RCC 7860 (cell line): ENCODE measurements around the gene ARHGAP32.
"Not testable (repeated sequence)": the region's sequence is repeated elsewhere in the genome, so short reads cannot be mapped to it uniquely, and the experiment has no call there.

Experiments used
- DNase-seq: peaks from one replicate; pipeline ENCODE4 v3.0.0-alpha.2; 2015; ENCODE audit warnings: low spot score
- FAIRE-seq: peaks from 2 replicates; lab custom pipeline; 2012; peaks lifted over from hg19 to GRCh38; lab: Jason Lieb, UNC

ARHGAP32 gene

DNA sequence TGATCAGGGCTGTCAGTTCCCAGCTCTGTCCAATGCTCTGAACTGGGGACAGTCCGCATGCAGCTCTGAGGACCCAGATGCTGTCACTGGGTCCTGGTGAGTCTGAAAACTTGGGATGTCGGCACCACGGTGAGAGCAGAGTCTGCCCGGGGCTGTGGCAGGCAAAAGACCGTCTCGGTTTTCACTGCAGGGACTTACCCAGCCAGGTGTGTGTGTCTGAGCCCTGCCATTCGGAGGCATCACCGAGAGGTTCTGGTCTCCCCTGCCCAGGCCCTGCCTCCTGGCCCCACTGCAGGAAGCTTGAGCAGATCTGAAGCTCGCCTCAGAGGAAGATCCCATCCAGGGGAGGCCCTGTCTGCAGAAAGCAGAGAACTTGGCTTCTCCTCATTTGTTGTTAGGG lies 254.6 kb downstream of the ARHGAP32 start:
- no peak for DNase-seq
- FAIRE-seq = no peak

DNA sequence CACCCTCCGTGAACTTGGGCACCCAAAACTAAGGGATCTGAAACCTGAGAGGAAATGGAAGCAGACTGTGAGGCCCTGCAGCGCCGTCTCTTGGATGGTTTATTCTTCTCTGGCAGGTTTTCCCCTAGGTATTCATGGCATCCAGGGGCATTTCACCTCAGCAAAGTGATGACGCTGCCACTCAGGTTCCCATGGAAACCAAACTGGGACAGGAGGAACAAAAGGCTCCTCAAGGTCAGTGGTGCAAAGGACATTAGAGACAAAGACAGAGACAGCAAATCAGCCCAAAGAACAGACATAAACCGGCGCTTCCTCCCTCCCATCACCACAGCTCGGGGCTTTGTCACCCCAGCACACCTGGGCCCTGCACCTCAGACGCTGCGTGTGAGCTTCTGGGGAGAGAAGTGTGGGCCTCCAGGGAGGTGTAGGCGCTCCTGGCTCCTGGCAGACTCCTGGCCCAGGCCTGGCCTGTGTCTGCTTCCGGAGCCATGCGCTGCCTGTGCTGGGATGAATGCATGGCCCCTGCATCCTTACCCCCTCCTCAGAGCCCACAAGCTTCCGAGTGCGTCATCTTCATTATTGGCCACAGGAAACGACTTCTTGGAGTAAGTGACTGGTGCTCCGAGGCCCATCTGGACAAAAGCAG lies 255.4 kb downstream of the ARHGAP32 start:
- DNase-seq = no peak
- FAIRE-seq = no peak

DNA sequence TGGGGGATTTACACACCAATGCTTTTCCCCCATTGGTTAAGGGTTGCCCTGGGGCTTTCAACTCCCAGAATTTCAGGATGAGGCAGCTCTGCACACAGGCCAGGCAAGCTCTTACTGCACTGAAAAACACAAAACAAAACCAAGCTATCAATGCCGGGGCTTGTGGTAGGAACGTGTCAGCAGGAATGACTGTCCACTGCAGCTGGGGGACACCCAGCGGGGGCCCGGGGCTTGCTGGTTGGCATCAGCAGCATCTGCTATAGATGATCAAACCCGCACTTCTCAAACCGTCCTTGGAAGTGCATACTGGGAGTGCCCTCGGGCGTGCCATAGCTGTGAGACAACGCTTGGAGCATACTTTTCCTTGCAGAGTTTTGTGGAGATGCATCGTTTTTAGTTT lies 257.2 kb downstream of the ARHGAP32 start:
- no peak for FAIRE-seq

DNA sequence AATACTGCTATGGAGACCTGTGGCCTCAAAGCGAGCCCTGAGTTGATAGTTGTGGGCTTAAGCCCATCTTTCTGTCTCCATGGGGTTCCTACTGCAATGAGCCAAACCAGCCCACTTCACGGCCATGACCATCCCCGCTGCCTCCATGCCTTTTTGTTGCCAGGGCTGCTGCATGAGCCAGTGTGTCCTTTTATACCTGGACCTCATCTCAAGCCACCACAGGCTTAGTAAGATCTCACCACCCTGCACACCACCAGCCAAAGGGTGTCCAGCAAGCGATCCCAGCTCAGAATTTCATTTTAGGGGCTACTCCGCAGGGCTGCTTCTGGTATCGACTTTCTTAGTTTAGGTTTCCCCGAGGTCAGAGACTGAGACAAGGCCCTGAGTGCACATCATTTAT lies 257.8 kb downstream of the ARHGAP32 start:
- FAIRE-seq = no peak
- no peak for DNase-seq

More for the DNA sequence above, 257.2 kb downstream of the ARHGAP32 start:
- no peak for DNase-seq

DNA sequence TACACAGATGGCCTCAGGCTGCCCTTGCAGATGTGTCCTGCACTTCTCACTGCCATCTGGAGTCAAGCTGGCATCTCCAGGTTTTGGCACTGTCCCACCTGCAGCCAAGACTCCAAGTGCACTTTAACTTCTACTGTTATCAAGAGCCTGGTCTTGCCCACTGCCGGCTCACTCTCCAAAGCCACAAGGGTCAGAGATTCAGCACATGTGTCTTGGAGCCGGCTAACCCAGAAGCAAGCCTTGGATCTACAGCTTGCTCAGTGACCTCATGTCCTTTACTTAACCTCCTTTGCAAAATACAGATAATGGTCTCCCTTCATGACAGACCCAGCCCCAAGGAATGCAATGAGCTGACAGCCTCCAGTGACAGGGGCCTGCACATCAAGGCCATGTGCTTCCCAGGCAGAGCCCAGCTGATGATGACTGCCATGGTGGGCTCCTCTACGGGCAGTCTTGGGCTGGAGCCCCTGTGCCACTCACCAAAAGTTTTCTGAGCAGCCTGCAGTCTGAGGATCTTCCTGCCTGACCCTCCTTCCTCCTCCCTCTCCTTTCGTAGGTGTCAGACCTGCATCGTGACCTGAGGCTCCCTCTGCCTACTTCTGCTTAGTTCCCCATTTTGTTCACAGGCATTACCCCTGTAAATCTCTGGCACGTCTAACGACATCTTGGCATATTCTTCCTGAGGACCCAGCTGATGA lies 258.5 kb downstream of the ARHGAP32 start:
- DNase-seq (no peak), FAIRE-seq (no peak)

DNA sequence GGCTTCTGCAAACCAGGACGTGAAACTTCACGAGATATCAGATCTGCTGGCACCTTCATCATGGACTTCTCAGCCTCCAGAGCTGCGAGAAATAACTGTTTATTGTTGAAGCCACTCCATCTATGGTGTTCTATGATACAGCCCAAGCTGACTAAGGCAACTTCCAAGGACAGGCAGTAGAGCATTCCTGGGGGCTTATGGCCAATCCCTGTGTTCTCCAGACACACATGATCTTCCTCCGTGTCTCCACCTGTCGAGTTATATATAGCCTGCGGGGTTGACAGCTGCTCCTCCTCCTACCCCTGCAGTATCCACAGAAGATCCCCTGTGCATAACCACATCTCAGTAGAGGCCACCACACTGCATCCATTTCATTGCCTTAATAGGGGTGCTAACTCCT lies 260.5 kb downstream of the ARHGAP32 start:
- no peak for FAIRE-seq
- no peak for DNase-seq

DNA sequence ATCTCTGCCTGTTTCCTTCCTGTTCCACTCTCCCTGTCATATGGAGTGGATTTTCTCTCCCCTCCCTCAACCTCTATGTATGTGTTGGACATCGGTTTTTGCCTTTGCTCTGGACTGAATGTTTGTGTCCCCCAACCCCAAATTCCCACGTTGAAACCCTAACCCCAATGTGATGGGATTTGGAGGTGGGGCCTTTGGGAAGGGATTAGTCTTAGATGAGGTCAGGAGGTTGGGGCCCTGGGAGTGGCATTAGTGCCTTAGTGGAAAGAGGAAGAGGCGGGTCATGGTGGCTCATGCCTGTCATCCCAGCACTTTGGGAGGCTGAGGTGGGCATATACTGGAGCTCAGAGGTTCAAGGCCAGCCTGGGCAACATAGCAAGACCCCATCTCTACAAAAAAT lies 261.1 kb downstream of the ARHGAP32 start:
- FAIRE-seq (no peak), DNase-seq (no peak)

DNA sequence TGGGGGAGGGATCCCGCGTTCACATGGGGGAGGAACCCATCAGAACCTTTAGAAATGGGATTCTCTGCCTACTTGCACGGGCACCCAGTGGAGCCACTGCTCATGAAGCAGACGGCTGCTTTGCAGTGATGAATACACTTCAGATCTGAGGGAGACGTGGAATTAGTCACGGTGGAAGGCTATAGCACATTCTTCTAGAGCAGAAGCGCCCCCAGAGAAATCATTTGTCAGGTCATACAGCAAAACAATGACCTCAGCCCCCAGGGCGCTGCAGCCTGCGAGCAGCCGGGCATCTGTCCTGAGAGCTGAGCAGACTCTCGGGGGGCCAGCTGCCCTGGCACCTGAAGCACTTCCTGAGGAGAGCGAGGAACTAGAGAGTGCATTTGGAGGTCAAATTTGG lies 262.1 kb downstream of the ARHGAP32 start:
- FAIRE-seq (no peak), DNase-seq (no peak)

DNA sequence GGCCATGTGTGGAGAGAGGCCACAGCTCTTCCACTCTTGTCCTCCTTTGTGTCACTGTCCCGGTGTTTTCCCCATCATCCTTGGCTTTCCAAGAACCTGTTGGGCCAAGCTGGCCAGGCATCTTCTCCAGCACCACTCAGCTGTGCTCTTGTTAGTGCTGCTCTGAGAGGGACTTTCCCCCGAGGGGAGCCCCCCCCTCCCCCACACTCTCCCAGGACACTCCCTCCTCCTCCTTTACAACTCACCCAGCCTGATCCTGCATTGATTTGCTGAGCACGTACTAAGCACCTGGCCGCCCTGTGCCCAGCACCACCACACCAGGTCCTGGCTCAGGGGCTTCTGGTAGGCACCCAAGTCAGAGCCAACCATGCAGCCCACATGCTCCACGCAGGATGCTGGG lies 262.7 kb downstream of the ARHGAP32 start:
- FAIRE-seq (no peak), DNase-seq (no peak)

DNA sequence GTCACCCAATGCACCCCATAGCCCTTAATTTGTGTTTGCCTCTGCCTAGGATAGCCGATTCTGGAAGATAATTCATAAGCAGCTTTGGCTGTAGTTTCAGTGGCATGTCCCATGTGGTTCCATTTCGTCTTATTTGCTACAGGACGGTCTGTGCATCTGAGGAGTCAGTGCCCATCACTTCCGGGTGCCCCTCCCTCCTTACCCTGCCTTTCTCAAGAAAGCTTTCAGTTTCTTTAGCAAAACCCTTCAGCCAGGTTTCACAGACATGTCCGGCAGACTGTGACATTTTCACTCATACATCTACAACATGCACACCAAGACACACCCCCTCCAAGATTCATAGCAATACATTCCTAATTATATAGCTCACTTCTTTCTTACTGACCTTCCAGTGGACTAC lies 263.7 kb downstream of the ARHGAP32 start:
- DNase-seq (no peak), FAIRE-seq (no peak)

DNA sequence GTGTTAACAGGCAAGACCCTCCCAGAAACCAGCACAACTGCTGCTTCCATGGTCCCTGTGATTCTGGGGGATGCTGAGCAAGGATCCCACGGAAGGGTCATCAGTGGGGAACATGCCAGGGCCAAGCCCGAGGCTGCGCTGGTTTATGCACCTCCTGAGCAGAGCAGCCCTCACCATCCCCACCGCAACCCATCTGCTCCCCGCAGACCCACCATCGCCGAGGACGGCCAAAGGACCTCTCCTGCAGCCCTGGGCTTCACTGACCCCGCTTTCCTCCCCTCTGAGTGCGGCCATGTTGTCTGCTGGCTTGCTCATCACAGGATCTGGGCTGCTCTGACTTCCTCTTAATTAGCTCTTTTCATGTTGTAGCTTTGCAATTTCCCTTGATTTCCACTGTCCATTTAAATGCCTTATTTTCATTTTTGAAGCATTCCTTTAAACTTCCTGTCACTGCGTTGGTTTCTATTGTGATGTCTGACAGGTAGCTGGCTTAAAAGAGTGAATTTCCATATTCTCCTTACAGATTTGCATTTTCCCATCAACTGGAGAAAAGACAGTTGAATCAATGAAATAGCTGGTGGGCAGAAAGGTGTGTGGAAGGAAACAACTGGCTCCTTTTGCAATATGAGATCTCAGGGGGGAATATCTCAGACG lies 264.3 kb downstream of the ARHGAP32 start:
- DNase-seq = no peak
- FAIRE-seq = no peak

DNA sequence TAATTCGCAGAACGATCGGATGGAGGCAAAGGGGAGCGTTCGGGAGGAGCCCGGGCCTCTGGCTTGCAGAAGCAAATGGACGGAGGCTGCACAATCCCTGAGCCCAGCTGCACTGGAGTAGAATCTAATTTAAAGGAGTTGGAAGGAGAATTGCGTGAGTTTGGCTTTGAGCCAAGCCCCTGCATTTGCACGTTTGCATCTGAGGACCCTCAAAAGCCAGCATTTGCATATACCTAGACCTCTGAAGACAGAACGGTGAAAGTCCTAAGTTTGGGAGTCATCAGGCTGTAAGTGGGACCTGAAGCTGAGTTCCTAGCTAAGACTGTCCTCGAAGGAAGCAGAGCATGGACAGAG lies 265.0 kb downstream of the ARHGAP32 start:
- no peak for FAIRE-seq

DNA sequence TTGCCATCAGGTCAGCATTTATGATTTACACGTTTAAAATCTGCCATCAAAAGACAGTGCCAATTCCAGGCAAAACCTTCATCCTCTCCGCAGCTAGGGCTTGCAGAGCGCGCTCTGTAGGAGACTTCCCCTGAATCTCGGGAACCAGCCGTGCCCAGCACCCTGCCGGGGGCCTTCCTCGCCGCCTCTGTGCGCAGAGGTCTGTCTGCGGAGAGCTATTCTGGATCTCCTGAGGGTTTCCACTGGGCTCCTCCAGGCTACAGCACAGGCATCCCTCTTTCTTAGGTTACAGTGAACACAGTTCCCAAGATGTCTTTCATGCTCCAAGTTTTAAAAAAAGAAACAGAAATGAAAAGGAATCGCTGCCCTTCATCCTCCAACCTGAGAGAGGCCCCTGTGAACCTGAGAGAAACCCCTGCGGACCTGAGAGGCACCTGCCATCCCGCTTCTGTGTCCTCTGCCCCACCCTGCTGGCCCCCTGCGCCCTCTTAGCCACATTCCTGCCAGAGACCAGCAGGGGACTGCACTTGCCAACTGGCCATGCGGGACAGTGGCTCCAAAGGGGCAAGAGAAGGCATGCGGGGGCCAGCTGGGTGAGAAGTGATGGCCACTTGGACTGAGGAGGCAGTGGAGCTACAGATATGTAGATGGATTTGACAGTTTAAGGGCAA lies 265.6 kb downstream of the ARHGAP32 start:
- DNase-seq (no peak), FAIRE-seq (no peak)

More for the DNA sequence above, 265.0 kb downstream of the ARHGAP32 start:
- no peak for DNase-seq

DNA sequence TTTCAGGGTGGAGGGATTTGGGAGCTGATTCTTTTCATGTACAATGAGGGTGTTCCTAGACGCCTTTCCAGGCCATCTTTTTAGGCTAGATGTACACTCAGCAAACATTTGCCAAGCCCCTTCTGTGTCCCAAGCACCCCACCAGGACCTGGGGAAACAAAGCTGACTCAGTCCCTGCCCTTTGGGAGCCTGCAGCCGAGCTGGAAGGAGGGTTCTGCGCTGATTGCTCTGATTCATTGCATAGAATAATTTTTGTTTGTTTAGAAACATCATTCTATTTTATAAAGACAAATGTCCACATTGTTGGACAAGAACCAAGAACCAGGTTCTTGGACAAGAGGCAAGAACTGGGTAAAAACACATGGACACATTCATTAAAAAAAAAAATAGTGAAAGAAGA lies 266.1 kb downstream of the ARHGAP32 start:
- DNase-seq (no peak), FAIRE-seq (no peak)

DNA sequence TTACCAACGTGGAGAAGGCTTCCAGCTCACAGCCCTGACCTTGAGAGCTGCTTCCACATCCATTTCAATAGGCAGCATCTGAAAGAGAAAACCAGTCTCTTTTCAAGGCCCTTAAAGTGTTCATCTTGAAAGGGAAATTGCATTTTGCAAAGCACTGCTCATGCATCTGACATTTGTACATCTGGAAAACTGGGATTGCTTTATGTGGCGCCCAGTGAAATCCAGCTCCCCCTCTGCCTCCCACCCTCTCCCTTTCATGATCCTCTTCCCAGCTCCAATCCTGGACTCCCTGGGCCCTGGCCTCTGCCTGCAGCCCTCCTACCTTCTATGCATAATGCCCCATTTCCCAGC lies 266.9 kb downstream of the ARHGAP32 start:
- DNase-seq = no peak
- FAIRE-seq = no peak

DNA sequence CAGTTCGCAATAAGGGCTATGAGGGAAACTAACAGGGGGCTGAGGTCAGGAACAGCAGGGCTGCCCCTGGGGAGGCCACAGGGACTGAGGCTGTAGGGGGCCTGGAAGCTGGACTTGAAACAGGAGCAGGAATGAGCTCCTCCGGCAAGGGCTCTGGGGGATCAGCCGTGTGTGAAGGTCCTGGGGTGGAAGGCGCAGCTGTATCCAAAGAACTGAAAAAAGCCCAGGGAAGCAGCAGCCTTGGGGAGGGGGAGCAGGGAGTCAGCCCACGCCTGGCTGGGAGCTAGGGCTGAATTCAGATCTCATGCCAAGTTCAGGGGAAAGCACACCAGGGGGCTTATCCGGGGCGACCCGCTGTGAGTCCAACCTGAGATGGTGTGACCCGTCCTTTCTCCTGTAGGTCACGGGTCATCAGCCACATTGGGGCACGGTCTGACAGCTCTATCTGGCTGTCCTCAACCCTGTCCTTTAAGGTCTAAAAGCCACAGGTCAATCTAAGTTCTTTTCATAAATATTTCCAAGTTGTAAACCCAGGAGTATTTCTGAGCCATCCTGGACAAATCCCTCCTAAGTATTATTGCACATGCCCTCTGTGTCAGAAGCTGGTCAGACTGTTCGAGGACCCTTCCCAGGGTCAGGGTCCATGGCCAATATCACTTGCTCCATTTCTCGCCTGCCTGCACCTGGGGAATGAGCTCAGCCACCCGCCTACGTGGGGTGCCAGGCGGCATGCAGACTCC lies 267.4 kb downstream of the ARHGAP32 start:
- FAIRE-seq = no peak

DNA sequence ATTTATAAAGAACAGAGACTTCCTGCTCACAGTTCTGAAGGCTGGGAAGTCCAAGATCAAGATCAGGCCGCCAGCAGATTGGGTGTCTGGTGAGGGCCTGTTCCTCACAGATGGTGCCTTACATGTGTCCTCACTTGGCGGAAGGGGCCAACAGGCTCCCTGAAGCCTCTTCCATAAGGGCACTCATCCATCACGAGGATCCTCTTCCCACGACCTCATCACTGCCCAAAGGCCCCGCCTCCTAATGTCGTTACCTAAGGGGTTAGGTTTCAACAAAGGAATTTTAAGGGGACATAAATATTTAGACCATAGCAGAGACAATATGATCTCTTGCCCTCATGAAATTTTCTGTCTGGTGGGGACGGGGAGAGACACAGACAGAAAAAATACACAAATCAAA lies 268.0 kb downstream of the ARHGAP32 start:
- DNase-seq = no peak
- FAIRE-seq = no peak

More for the DNA sequence above, 267.4 kb downstream of the ARHGAP32 start:
- no peak for DNase-seq

DNA sequence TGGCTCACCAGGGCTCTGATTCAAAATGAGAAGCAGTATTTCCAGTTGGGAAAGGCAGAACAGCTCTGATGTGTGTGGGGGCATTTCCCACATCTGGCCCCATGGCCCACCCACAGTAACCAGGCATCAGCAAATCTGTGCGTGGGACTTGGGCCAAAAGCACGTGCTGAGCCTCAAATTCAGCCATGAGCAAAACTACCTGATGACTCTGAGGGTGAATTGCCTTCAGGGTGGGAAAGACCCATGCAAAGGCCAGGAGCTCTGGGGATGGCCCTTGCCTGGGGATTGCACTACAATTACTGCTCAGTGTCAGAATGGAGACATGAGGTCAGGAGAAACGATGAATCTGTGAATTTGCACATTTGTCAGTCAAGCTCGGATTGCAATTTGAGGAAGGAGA lies 270.3 kb downstream of the ARHGAP32 start:
- no peak for FAIRE-seq
- DNase-seq = no peak

DNA sequence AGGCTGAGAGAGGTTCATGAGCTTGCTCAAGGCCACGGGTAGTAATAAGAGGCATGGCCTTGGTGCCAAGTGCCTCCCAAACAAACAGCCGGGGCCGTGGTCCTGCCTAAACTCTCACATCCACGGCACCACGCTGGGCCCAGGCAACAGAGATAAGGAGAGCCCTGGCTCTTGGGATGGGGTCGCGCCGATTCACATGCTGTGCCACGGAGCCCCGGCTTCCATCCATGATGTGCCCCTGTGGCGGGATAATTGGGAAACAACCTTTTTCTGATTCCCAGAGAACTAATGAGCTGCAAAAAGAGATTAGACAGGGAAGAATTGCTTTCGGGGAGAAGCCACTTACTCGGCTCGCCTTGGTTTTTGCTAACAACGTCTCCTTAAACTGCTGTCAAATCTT lies 271.5 kb downstream of the ARHGAP32 start:
- DNase-seq (no peak), FAIRE-seq (no peak)

DNA sequence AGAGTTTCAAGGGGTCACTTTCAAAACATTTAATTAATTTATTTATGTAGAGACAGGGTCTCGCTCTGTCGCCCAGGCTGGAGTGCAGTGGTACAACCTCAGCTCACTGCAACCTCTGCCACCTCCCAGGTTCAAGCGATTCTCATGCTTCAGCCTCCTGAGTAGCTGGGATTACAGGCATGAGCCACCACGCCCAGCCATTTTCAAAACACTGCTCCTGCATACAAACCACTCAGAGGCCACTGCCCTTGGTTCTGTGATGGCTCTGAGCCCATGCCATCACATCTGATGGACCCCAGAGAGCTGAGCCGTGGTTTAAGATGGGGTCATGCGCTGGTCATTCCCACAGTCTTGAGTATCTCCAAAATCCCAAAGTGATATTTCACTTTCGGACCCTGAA lies 272.5 kb downstream of the ARHGAP32 start:
- DNase-seq, FAIRE-seq: not testable (repeated sequence)

DNA sequence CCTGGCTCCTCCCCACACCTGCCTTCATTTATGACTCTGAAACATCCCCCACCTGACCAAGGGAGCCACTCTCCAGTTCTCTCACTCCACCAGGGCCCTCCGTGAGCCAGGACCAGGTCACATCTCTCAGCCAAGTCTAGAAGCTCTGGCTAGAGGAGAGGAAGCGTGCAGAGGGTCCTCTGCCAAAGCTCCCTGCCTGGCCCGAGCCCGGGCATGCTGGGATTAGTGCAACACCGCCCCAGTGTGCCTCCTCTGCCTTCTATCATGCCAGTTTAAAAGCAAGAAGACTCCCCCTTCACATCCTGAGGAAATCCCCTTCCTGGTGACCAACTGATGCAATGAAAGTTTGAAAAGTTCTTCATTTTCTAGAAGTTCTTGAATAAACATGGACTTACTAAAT lies 272.9 kb downstream of the ARHGAP32 start:
- DNase-seq = no peak
- FAIRE-seq = no peak
